NCI-H1105 (cell line): ENCODE data around the gene ANKRD33B.

Source experiments
- DNase-seq: peaks from one replicate; lab custom pipeline; 2025; lab: John Stamatoyannopoulos, UW

Gene ANKRD33B

DNA sequence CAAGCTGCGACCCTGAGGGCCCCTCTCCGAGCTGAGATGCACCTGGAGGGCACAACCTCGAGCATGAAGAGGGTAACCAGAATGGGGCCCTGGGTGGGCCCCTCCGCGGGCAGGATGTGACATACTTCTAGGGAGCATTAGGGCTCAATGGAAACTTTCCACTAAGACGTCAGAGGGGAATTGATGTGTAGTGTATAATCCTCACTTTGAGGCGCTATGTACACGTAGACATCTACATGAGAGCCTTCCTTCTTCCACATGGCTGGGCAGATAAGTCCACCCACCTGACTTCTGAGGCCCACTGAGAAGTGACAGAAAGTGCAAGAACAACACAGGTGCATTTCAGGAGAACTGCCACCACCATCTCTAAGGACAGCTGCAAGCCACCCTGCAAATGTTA is 136.1 kb downstream of the ANKRD33B start:
- no peak for DNase-seq

- no peak for DNase-seq
Measured at GRCh38 chr5:10700516-10700915, 136.6 kb downstream of the ANKRD33B start.

DNA sequence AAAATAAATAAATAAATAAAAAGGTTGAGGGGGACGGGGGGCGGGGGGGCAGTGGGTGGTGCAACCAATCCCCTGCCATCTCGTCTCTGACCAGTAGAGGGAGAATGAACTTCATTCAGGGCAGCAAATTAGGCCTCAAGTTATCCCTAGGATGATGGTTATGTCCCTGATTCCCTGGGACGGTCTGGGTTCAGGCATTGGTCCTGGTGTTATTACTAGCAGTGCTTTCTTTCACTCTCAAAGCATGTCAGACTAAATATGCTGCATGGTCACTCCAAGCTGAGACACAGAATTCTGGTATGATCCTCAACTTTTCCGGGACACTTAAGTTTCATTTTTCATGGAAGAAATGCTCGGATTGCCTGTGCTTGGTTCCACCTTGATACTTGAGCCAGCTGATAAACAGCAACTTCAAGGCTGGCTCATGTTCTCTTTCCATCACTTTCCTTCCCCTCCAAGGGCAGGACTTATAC is 137.7 kb downstream of the ANKRD33B start:
- DNase-seq: peak; percentile 9

DNA sequence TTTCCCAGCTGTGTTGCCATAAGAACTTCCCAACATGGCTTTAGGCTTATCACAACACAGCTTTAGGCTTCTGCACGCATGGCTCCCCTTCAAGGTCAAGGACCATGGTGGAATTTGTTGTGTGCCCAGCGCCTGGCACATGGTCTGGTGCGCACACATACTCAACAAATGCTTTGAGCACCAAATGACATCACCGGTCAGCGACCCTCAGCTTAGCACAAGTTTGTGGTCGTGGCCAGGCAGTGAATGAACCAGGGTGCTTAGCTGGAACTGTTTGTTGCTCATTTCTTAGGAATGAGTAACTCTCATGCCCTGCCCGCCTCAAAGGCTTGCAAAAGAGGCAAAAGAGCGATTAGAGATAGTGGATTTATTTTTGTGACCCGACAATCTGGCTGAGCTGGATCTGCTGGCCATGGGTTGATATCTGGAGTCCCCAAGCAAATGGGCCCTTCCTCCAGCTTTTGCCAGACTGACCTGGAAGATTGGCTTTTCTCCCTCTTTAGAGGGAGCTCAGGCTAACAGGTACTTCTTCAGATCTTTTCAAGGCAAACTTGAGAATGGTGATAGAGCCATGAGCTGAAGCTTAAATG is 138.3 kb downstream of the ANKRD33B start:
- no peak for DNase-seq

DNA sequence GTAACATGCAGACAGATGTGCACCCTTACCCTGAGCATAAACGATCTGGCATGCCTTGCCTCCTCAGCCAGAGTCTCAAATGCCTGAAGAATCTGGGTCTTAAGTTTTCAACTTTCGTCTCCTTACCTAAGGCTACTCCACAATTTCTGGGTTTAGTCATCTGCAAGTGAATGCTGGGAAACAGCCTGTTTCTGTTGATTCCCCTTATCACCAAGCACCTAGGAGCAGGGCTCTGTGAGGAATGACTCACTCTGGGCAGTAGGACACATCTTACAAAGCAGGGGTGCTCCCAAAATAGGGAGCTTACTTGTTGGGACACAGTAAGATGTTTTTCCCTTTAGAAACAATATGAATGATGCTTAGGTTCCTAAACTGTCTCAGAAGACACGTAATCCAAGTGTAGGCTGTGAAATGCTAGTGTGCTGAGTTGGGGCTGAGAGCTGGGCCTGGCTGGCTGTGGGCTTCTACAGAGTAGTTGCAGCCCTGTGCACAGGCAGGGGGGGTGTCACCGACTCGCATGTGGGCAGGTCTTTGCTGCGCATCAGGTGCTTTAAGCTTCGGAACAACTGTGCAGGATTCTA is 139.1 kb downstream of the ANKRD33B start:
- no peak for DNase-seq

DNA sequence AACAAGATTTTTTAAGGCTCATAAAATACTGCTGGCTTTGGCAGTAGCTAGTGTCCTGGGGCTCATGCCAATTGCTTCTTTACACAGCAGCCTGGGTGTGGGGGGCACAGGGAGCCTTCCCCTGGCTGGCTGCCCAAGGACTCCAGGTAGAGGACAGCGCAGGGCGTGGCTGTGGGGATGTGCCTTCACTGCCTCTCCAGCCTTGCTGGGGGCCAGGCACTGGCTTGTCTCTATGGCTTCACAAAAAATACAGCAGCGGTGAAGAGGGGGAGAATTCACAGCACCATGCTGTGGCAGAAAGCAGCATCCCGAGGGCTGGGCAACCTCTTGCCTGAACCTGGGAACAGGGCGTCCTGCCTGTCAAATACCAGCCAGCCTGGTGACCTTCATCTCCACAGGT is 139.8 kb downstream of the ANKRD33B start:
- no peak for DNase-seq

- DNase-seq: no peak
Measured at GRCh38 chr5:10704949-10705621, 141.2 kb downstream of the ANKRD33B start.

DNA sequence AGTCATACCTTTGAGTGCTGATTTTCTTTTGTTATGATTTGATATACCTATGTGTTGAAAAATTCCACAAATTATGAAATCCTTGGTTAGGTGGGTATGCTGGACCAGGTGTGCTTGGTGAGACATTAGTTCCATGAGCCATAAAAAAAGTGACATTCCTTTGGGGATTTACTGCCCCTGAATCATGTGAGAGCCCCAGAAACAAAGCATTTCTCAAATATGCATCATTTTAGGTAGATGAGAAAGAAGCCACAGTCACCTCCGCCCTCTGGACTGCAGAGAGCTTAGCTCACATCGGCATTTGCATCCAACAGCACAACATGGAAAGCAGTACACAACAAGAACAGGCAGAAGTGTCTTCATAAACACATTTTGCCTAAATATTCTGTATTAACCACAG is 141.9 kb downstream of the ANKRD33B start:
- no peak for DNase-seq

DNA sequence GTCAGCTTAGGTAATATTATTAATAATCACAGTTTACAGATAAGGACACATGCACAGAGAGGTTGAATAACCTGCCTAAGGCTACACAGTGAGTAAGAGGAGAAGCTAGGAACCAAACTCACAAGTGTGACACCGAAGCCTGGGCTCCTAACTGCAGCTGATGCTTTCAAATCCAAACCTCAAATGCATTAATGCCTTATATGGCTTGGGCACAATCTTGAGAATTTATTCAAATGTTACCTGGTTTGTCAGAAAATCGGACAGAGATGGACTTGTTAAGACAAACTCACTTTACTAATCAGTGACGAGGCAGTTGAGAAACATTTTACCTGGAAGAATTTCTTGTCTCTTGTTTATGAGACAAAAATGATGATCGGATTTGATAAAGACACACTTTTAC is 142.5 kb downstream of the ANKRD33B start:
- no peak for DNase-seq
